ENCODE data around the gene CHST15.
A peak's percentile ranks its signal among the peaks of the same experiment; 100 is the strongest.

GRCh38 chr10:123995461-123996131, 97.8 kb downstream of the CHST15 start:
- TF ChIP-seq CTCF (IDR thresholded peaks at IDR 0.05) (peak; percentile 22 to 56 (median 38)), POLR2A (IDR thresholded peaks at IDR 0.05) (no peak)
